Caco-2 (cell line): Measurements from ENCODE around the gene FAM98C. TPM values are rescaled to one million over a fixed set of nuclear protein-coding genes. Genes with fewer than 3 reads are reported as not detected.

Experiments
- BruUV-seq: library from RNA; stranded (reverse); fragments of 400-500 nt; replicated peaks from 2 replicates; lab custom pipeline; 2021; lab: Mats Ljungman, UMichigan
- CTCF ChIA-PET: fragments of 300-600 bp; sonication (Branson Sonifier 250); formaldehyde crosslinking; loops from one replicate; lab custom pipeline; 2022; ENCODE audit warnings: antibody characterized with exemption; lab: Charles Lee
- POLR2A ChIA-PET: fragments of 300-600 bp; sonication (Branson Sonifier 250); formaldehyde crosslinking; loops from one replicate; lab custom pipeline; 2022; ENCODE audit warnings: antibody characterized with exemption; lab: Charles Lee
- DNase-seq, 2 experiments: peaks; one replicate each; pipeline versions ENCODE4 v3.0.0 to v3.0.0-alpha.2; 2020 to 2022
- H3K27me3 ChIP-seq: replicated peaks from 2 replicates; pipeline ENCODE4 v1.6.0; 2011; ENCODE audit warnings: low read length; ENCODE audit not compliant: control insufficient read depth, insufficient read depth
- H3K36me3 ChIP-seq: 2 replicates; pipeline ENCODE4 v1.5.1; 2011; ENCODE audit warnings: low read length; ENCODE audit not compliant: control insufficient read depth, insufficient read depth
- H3K4me1 ChIP-seq: fragments of 250-450 bp; sonication (Bioruptor Pico); 2 replicates; pipeline ENCODE4 v1.5.1; 2020; ENCODE audit warnings: mild to moderate bottlenecking
- H3K4me3 ChIP-seq: 2 replicates; pipeline ENCODE4 v1.5.1; 2011; ENCODE audit warnings: low read depth, mild to moderate bottlenecking, control low read depth, low read length
- H3K9me3 ChIP-seq: fragments of 250-450 bp; sonication (Bioruptor Pico); 2 replicates; pipeline ENCODE4 v1.5.1; 2020; ENCODE audit warnings: mild to moderate bottlenecking, moderate library complexity
- H3K27ac Mint-ChIP-seq: one replicate; pipeline ENCODE4 v1.8.0; 2022; ENCODE audit warnings: mixed read lengths; ENCODE audit not compliant: unreplicated experiment
- H3K27me3 Mint-ChIP-seq: one replicate; pipeline ENCODE4 v1.8.0; 2022; ENCODE audit warnings: mixed read lengths; ENCODE audit not compliant: insufficient read depth, unreplicated experiment
- H3K36me3 Mint-ChIP-seq: one replicate; pipeline ENCODE4 v1.8.0; 2022; ENCODE audit warnings: mild to moderate bottlenecking, mixed read lengths; ENCODE audit not compliant: insufficient read depth, unreplicated experiment
- H3K4me1 Mint-ChIP-seq: one replicate; pipeline ENCODE4 v1.8.0; 2022; ENCODE audit warnings: low read depth, mixed read lengths; ENCODE audit not compliant: unreplicated experiment
- H3K4me3 Mint-ChIP-seq: one replicate; pipeline ENCODE4 v1.8.0; 2022; ENCODE audit warnings: mild to moderate bottlenecking, moderate library complexity, mixed read lengths; ENCODE audit not compliant: unreplicated experiment
- H3K9me3 Mint-ChIP-seq: one replicate; pipeline ENCODE4 v1.8.0; 2022; ENCODE audit warnings: mixed read lengths; ENCODE audit not compliant: unreplicated experiment
- intact Hi-C: fragments of 100-400 bp; cut with micrococcal nuclease; formaldehyde crosslinking; loops from one replicate; pipeline ENCODE4 v1.10.0; 2022; ENCODE audit not compliant: unreplicated experiment
- total RNA-seq: library from RNA; stranded (reverse); gene quantifications from 2 replicates; pipeline ENCODE4 v1.2.3, GENCODE V29; 2022
- TF ChIP-seq, protein P1 (sequence below), 2 experiments: fragments of 200-600 bp in 1 of 2; IDR thresholded peaks; 1 replicate in 1 of 2; 2 replicates in 1 of 2; pipeline versions ENCODE4 v1.5.1 to v1.8.0; 2011 to 2022; ENCODE audit warnings: antibody characterized with exemption in 1 of 2, control low read depth in 1 of 2, inconsistent platforms in 1 of 2, low read depth in 1 of 2, low read length in 1 of 2, mild to moderate bottlenecking in 1 of 2, moderate library complexity in 1 of 2; ENCODE audit not compliant: insufficient read depth in 1 of 2, severe bottlenecking in 1 of 2, unreplicated experiment in 1 of 2

The FAM98C gene
- total RNA-seq, 1 experiment from 2014 or later, result 19.7 TPM

DNA sequence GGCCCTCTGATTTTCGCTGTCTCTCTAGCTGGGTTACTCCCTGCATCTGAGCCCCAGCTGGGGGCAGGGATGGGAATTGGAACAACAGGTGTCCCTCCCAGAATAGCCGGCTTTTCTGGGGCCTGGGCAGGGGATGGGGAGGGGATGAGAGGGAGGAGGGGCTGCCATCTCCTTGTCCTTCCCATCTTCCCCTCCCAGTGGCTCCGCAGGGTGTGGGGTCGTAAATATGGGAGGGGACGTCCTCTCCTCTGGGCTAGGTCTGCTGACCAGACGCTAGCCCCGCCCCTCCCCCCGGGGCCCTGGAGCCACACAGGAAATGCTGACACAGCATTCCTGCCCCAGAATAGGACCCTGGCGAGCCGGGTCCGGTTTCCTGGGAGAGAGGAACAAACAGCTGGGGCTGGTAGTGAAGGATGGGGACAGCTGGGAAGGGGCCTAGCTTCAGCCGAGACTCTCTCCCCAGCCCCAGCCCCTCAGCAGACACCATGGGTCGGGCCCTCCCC, 31.7 kb downstream of the FAM98C start:
- H3K27ac Mint-ChIP-seq, result no peak overlapping the region
- intact Hi-C loops, result no loop called here

DNA sequence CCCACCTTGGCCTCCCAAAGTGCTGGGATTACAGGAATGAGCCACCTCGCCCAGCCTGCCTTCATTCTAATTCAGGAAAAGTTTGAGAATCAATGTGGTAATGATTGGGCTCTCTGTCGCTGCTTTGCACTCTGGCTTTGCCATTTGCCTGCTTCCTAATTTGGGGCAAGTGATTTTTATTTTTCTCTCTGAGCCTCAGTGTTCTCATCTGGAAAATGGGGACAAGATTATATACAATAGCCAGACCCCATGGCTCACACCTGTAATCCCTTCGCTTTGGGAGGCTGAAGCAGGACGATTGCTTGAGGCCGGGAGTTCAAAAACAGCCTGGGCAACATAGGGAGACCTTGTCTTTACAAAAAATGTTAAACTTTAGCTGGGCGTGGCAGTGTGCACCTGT, 34.4 kb downstream of the FAM98C start:
- Histone ChIP-seq H3K4me3 (no peak overlapping the region), H3K27me3 (no peaks in the 10 kb centered on the region), H3K4me1 (no peaks in the 10 kb centered on the region), H3K36me3 (no peaks in the 10 kb centered on the region), H3K9me3 (no peaks in the 10 kb centered on the region)
- no peak for DNase-seq
- Mint-ChIP-seq H3K4me1 (peaks cover 7% of the 10 kb centered on the region), H3K27ac (no peak overlapping the region), H3K36me3 (no peaks in the 10 kb centered on the region), H3K4me3 (no peak overlapping the region), H3K9me3 (no peaks in the 10 kb centered on the region), H3K27me3 (peaks cover 6% of the 10 kb centered on the region)
- BruUV-seq, result no TSS peak
- TF ChIP-seq, protein P1, sequence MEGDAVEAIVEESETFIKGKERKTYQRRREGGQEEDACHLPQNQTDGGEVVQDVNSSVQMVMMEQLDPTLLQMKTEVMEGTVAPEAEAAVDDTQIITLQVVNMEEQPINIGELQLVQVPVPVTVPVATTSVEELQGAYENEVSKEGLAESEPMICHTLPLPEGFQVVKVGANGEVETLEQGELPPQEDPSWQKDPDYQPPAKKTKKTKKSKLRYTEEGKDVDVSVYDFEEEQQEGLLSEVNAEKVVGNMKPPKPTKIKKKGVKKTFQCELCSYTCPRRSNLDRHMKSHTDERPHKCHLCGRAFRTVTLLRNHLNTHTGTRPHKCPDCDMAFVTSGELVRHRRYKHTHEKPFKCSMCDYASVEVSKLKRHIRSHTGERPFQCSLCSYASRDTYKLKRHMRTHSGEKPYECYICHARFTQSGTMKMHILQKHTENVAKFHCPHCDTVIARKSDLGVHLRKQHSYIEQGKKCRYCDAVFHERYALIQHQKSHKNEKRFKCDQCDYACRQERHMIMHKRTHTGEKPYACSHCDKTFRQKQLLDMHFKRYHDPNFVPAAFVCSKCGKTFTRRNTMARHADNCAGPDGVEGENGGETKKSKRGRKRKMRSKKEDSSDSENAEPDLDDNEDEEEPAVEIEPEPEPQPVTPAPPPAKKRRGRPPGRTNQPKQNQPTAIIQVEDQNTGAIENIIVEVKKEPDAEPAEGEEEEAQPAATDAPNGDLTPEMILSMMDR (IDR thresholded peaks at IDR 0.05; ENCODE audit: insufficient read depth in 1 of 2, low read depth in 1 of 2, low read length in 1 of 2, severe bottlenecking in 1 of 2, unreplicated experiment in 1 of 2), result no peak
- intact Hi-C loops, result no loop called here
- ChIA-PET POLR2A (no interaction called here), CTCF (interaction anchor here (0.8 kb wide), 1 partner anchor 202 kb away, joined by 6 read pairs; no protein-coding TSS in a partner anchor)

More for the DNA sequence above, 31.7 kb downstream of the FAM98C start:
- H3K36me3 Mint-ChIP-seq, result no peaks in the 10 kb centered on the region
- no peaks in the 10 kb centered on the region for H3K9me3 Mint-ChIP-seq
- peaks cover 7% of the 10 kb centered on the region for H3K4me1 Mint-ChIP-seq
- Histone ChIP-seq H3K27me3 (no peaks in the 10 kb centered on the region), H3K4me1 (no peaks in the 10 kb centered on the region), H3K4me3 (no peak overlapping the region), H3K36me3 (no peaks in the 10 kb centered on the region), H3K9me3 (no peaks in the 10 kb centered on the region)
- no peak overlapping the region for H3K4me3 Mint-ChIP-seq
- ChIA-PET POLR2A (no interaction called here), CTCF (no interaction called here)
- TF ChIP-seq, protein P1 (IDR thresholded peaks at IDR 0.05; ENCODE audit: insufficient read depth in 1 of 2, low read depth in 1 of 2, low read length in 1 of 2, severe bottlenecking in 1 of 2, unreplicated experiment in 1 of 2), result no peak
- DNase-seq, result peak in 1 of 2 experiments; percentile 18
- H3K27me3 Mint-ChIP-seq, result peaks cover 3% of the 10 kb centered on the region
- BruUV-seq, result no TSS peak

DNA sequence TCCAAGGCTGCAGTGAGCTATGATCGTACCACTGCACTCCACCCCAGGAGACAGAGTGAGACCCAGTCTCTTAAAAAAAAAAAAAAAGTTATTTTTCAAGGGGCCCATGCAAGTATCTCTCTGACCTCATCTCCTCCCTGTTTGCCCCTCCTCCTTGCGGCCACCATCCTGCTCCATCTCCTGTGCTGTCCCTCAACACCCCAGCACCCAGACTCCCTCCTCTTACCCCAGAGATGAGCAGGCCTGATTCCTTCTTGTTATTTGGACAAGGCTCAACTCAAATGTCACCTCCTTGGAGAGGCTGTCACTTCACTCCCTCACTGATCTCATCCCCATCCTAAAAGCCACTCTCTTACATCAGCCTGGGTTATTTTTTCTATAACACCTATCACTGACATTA, 35.0 kb downstream of the FAM98C start:
- Mint-ChIP-seq H3K36me3 (no peaks in the 10 kb centered on the region), H3K27ac (no peak overlapping the region), H3K27me3 (peaks cover 6% of the 10 kb centered on the region), H3K4me3 (no peak overlapping the region), H3K9me3 (no peaks in the 10 kb centered on the region), H3K4me1 (peaks cover 7% of the 10 kb centered on the region)
- Histone ChIP-seq H3K4me3 (no peak overlapping the region), H3K4me1 (no peaks in the 10 kb centered on the region), H3K27me3 (no peaks in the 10 kb centered on the region), H3K9me3 (no peaks in the 10 kb centered on the region), H3K36me3 (no peaks in the 10 kb centered on the region)
- ChIA-PET POLR2A (no interaction called here), CTCF (interaction anchor here (0.6 to 0.8 kb wide), 2 partner anchors 201 to 203 kb away, joined by 6 read pairs; no protein-coding TSS in a partner anchor)
- intact Hi-C loops, result no loop called here
- DNase-seq, result no peak
- BruUV-seq, result no TSS peak
- TF ChIP-seq, protein P1 (IDR thresholded peaks at IDR 0.05; ENCODE audit: insufficient read depth in 1 of 2, low read depth in 1 of 2, low read length in 1 of 2, severe bottlenecking in 1 of 2, unreplicated experiment in 1 of 2), result no peak
